ENCODE results near the gene CRKL.

GRCh38 chr22:20904980-20905355 is 12.2 kb upstream of the CRKL start:
- TF ChIP-seq, protein P1, sequence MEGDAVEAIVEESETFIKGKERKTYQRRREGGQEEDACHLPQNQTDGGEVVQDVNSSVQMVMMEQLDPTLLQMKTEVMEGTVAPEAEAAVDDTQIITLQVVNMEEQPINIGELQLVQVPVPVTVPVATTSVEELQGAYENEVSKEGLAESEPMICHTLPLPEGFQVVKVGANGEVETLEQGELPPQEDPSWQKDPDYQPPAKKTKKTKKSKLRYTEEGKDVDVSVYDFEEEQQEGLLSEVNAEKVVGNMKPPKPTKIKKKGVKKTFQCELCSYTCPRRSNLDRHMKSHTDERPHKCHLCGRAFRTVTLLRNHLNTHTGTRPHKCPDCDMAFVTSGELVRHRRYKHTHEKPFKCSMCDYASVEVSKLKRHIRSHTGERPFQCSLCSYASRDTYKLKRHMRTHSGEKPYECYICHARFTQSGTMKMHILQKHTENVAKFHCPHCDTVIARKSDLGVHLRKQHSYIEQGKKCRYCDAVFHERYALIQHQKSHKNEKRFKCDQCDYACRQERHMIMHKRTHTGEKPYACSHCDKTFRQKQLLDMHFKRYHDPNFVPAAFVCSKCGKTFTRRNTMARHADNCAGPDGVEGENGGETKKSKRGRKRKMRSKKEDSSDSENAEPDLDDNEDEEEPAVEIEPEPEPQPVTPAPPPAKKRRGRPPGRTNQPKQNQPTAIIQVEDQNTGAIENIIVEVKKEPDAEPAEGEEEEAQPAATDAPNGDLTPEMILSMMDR (conservative IDR thresholded peaks at IDR 0.05; ENCODE audit: low read depth, low read length): no peak
- no peak for TF ChIP-seq EZH2 (IDR thresholded peaks at IDR 0.05; ENCODE audit: borderline replicate concordance, low read depth, low read length, poor library complexity, severe bottlenecking)

Measured in A673 (cell line).